ENCODE results near the gene NCAPG2. TPM values are rescaled to one million over a fixed set of nuclear protein-coding genes. Genes with fewer than 3 reads are reported as not detected.
A peak's percentile ranks its signal among the peaks of the same experiment; 100 is the strongest.

The NCAPG2 gene
- total and polyA plus RNA-seq, 2 experiments from 2014 or later: 38.7 to 91.2 TPM

DNA sequence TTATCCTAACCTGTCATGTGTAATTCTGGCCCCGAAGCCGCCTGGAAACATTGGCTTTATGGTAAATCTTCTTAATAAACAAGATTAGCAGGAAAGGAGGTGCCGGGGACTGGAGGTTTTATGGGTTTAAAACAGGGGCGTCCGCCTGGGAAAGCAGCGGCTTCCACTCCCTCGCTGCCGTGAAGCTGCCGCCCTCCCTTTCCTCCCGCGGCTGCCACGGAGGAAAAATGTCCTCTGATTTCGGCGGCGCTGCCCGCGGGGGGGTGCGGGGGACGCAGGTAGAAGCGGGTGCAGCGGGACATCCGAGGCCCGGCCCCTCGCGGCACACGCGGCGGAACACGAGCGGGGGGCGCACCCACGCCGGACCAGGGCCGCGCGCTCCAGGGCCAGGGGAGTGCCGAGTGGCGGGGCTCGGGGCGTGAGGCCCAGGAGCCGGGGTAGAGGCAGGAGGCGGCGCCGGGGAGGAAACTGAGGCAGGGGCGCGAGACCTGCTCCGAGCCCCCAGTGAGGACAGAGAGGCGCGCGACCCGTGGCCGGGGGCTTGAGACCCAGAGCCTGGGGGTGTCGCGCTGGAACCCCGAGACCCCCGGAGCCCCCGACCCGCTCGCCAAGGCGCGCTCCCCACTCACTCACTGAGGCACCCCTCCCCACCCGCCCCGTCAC, 118.0 kb downstream of the NCAPG2 start (continued):
- TF ChIP-seq, protein P1, sequence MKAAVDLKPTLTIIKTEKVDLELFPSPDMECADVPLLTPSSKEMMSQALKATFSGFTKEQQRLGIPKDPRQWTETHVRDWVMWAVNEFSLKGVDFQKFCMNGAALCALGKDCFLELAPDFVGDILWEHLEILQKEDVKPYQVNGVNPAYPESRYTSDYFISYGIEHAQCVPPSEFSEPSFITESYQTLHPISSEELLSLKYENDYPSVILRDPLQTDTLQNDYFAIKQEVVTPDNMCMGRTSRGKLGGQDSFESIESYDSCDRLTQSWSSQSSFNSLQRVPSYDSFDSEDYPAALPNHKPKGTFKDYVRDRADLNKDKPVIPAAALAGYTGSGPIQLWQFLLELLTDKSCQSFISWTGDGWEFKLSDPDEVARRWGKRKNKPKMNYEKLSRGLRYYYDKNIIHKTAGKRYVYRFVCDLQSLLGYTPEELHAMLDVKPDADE (IDR thresholded peaks at IDR 0.05): no peak
- TF ChIP-seq EZH2phosphoT487 (IDR thresholded peaks at IDR 0.05; ENCODE audit: unreplicated experiment): no peak

DNA sequence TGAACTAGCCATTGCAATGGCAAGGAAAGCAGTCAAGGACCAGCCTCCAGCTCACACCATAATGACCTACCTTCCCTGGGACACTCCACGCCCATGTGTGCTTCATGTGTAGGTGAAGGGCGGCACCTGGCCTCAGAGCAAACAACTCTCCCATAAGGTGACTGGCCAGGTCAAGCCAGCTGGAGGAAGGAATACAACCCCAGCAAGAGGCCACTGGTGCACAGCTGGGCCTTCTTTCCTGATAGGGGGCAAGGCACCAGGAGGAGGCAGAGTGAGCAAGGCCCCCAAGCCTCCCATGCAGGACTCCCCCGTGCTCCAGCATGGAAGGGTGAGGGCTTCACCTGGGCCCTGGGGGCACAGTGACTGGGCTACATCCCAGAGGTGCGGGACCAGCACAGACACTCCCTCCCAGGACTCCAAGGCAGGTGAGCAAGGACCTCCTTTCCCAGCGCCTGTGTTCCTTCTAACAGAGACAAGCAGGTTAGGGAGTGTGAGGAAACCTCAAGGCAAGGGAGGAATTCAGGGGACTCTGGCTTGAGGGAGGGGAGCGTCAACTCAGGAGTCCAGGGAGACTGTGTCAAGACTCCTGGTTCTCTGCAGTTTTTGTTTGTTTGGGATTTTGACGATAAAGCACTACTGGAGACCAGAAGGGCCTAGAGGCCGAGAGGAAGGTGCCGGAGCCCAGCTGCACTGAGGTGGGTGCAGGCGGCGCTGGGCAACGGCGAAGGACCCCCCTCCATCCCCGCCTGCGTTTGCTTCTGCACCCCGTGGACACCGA, 118.7 kb downstream of the NCAPG2 start:
- no peak overlapping the region for H3K27ac ChIP-seq (ENCODE audit: low read depth)

DNA sequence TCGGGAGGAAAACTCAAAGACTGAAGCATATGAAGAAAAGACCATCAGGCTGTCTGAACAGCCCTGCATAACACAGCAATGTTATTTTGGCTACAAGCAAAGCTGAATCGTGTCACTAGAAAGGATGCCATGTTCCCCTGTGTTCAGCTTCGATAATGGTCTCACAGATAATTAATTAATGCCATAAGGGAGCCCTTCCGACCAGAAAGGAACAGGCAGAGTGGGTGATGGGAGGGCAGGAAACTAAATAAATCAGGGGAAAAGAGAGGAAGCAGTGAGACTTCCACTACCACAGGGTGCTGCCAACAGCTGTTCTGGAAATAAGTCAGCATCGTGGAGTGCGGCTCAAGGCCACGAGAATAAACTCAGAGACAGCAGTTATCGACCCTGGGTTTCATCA, 120.2 kb downstream of the NCAPG2 start:
- 0 out of 2 replicates have a peak, but pooled peaks cover 7% of the 10 kb centered on the region for H3F3A ChIP-seq (replicated peaks; ENCODE audit: low read depth)
- 0 out of 2 replicates have a peak, but pooled peaks cover 4% of the 10 kb centered on the region for H3K36me3 ChIP-seq (ENCODE audit: insufficient read depth)
- H3K4me1 ChIP-seq (ENCODE audit: insufficient read depth): peaks cover 5% of the 10 kb centered on the region; the same call in 1 of the 2 replicates
- no peaks in the 10 kb centered on the region for H3K79me2 ChIP-seq (replicated peaks; ENCODE audit: insufficient read depth)
- Mint-ChIP-seq H3K36me3 (ENCODE audit: low read depth) (peaks cover 18% of the 10 kb centered on the region), H3K27ac (no peak overlapping the region), H3K27me3 (ENCODE audit: insufficient read depth, low read depth, poor library complexity) (peaks cover 22% of the 10 kb centered on the region), H3K4me1 (peaks cover 13% of the 10 kb centered on the region), H3K4me3 (no peak overlapping the region), H3K9me3 (peaks cover 36% of the 10 kb centered on the region)
- DNase-seq (ENCODE audit: low spot score): no peak
- no peak overlapping the region for H3K4me3 ChIP-seq
- no peaks in the 10 kb centered on the region; the same call in 1 of the 2 replicates for H4K20me1 ChIP-seq (replicated peaks; ENCODE audit: insufficient read depth)
- ATAC-seq: no peak
- H3K4me2 ChIP-seq: no peak overlapping the region
- no peak overlapping the region for H3K27ac ChIP-seq (ENCODE audit: low read depth)
- peaks cover 39% of the 10 kb centered on the region for H3K27me3 ChIP-seq (ENCODE audit: insufficient read depth)
- H3K9me2 ChIP-seq (ENCODE audit: insufficient read depth): no peaks in the 10 kb centered on the region
- H2AFZ ChIP-seq: no peak overlapping the region
- TF ChIP-seq, protein P2, sequence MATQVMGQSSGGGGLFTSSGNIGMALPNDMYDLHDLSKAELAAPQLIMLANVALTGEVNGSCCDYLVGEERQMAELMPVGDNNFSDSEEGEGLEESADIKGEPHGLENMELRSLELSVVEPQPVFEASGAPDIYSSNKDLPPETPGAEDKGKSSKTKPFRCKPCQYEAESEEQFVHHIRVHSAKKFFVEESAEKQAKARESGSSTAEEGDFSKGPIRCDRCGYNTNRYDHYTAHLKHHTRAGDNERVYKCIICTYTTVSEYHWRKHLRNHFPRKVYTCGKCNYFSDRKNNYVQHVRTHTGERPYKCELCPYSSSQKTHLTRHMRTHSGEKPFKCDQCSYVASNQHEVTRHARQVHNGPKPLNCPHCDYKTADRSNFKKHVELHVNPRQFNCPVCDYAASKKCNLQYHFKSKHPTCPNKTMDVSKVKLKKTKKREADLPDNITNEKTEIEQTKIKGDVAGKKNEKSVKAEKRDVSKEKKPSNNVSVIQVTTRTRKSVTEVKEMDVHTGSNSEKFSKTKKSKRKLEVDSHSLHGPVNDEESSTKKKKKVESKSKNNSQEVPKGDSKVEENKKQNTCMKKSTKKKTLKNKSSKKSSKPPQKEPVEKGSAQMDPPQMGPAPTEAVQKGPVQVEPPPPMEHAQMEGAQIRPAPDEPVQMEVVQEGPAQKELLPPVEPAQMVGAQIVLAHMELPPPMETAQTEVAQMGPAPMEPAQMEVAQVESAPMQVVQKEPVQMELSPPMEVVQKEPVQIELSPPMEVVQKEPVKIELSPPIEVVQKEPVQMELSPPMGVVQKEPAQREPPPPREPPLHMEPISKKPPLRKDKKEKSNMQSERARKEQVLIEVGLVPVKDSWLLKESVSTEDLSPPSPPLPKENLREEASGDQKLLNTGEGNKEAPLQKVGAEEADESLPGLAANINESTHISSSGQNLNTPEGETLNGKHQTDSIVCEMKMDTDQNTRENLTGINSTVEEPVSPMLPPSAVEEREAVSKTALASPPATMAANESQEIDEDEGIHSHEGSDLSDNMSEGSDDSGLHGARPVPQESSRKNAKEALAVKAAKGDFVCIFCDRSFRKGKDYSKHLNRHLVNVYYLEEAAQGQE (IDR thresholded peaks at IDR 0.05; ENCODE audit: unreplicated experiment): no peak
- no peak for TF ChIP-seq STAT1 (IDR thresholded peaks at IDR 0.05; ENCODE audit: unreplicated experiment)
- TF ChIP-seq JUNB (IDR thresholded peaks at IDR 0.05; ENCODE audit: unreplicated experiment): no peak
- TF ChIP-seq EZH2phosphoT487 (IDR thresholded peaks at IDR 0.05; ENCODE audit: unreplicated experiment): no peak
- no peak for TF ChIP-seq EZH2 (IDR thresholded peaks at IDR 0.05; ENCODE audit: low read depth, unreplicated experiment)
- no peak for TF ChIP-seq CREB1 (CRISPR knock-in tag; IDR thresholded peaks at IDR 0.05; ENCODE audit: low read depth)
- TF ChIP-seq ZNF331 (CRISPR knock-in tag; IDR thresholded peaks at IDR 0.05; ENCODE audit: low read depth): no peak
- no peak for TF ChIP-seq NANOG (IDR thresholded peaks at IDR 0.05; ENCODE audit: borderline replicate concordance)

More for the DNA sequence above, 118.7 kb downstream of the NCAPG2 start:
- H3K4me2 ChIP-seq: peak overlapping the region; percentile 83
- no peaks in the 10 kb centered on the region for H3K79me2 ChIP-seq (replicated peaks; ENCODE audit: insufficient read depth)
- Mint-ChIP-seq H3K4me1 (peaks cover 13% of the 10 kb centered on the region), H3K4me3 (peak overlapping the region; percentile 72), H3K27ac (no peak overlapping the region), H3K36me3 (ENCODE audit: low read depth) (peaks cover 6% of the 10 kb centered on the region; the same call in 2 of the 3 replicates), H3K27me3 (ENCODE audit: insufficient read depth, low read depth, poor library complexity) (peaks cover 32% of the 10 kb centered on the region), H3K9me3 (peaks cover 26% of the 10 kb centered on the region)
- peaks cover 54% of the 10 kb centered on the region for H3K27me3 ChIP-seq (ENCODE audit: insufficient read depth)
- H3K4me1 ChIP-seq (ENCODE audit: insufficient read depth): peaks cover 5% of the 10 kb centered on the region; the same call in 1 of the 2 replicates
- no peaks in the 10 kb centered on the region; the same call in 1 of the 2 replicates for H4K20me1 ChIP-seq (replicated peaks; ENCODE audit: insufficient read depth)
- H3K4me3 ChIP-seq: peak overlapping the region; percentile 59
- peak overlapping the region; percentile 72 for H2AFZ ChIP-seq
- TF ChIP-seq, protein P3, sequence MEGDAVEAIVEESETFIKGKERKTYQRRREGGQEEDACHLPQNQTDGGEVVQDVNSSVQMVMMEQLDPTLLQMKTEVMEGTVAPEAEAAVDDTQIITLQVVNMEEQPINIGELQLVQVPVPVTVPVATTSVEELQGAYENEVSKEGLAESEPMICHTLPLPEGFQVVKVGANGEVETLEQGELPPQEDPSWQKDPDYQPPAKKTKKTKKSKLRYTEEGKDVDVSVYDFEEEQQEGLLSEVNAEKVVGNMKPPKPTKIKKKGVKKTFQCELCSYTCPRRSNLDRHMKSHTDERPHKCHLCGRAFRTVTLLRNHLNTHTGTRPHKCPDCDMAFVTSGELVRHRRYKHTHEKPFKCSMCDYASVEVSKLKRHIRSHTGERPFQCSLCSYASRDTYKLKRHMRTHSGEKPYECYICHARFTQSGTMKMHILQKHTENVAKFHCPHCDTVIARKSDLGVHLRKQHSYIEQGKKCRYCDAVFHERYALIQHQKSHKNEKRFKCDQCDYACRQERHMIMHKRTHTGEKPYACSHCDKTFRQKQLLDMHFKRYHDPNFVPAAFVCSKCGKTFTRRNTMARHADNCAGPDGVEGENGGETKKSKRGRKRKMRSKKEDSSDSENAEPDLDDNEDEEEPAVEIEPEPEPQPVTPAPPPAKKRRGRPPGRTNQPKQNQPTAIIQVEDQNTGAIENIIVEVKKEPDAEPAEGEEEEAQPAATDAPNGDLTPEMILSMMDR (conservative IDR thresholded peaks at IDR 0.05; ENCODE audit: low read depth in 2 of 2): 0 out of 4 replicates have a peak, but pooled peaks of 1 of the 2 experiments have one; percentile 8
- TF ChIP-seq ZNF114 (CRISPR knock-in tag; IDR thresholded peaks at IDR 0.05): no peak
- no peaks in the 10 kb centered on the region for H3K36me3 ChIP-seq (ENCODE audit: insufficient read depth)
- H3F3A ChIP-seq (replicated peaks; ENCODE audit: low read depth): 0 out of 2 replicates have a peak, but pooled peaks cover 7% of the 10 kb centered on the region
- no peaks in the 10 kb centered on the region for H3K9me2 ChIP-seq (ENCODE audit: insufficient read depth)
- ATAC-seq: peak; percentile 14
- peak; percentile 48 for DNase-seq (ENCODE audit: low spot score)

Data from GM23338 (cell line).